ENCODE data around the gene LOXL3. TPM values are rescaled to one million over a fixed set of nuclear protein-coding genes. Genes with fewer than 3 reads are reported as not detected.

The LOXL3 gene
- total and polyA plus RNA-seq, 9 donors, result 2.3 to 8.5 (median 4.4) TPM

GRCh38 chr2:74559912-74560311, 6.2 kb upstream of the LOXL3 start:
- WGBS, 3 donors, result 11 to 19% (median 13%) methylated on average over 5 of the region's 5 CpGs
- DNase-seq, result no peak
- Histone ChIP-seq H3K36me3 (no peaks in the 10 kb centered on the region), H3K4me3 (no peak overlapping the region), H3K27me3 (no peaks in the 10 kb centered on the region), H3K4me1 (ENCODE audit: insufficient read depth) (no peaks in the 10 kb centered on the region), H3K9me3 (no peaks in the 10 kb centered on the region), H3K27ac (no peak overlapping the region)
- no peak for TF ChIP-seq POLR2A (IDR thresholded peaks at IDR 0.05)
- no peak for TF ChIP-seq CTCF (IDR thresholded peaks at IDR 0.05)
- no peak for TF ChIP-seq EP300 (IDR thresholded peaks at IDR 0.05)
- intact Hi-C loops (cut with DNase I), result no loop called here

- H3K4me3 ChIP-seq, result no peak overlapping the region
- no peaks in the 10 kb centered on the region for H3K27me3 ChIP-seq
- H3K9me3 ChIP-seq, result no peaks in the 10 kb centered on the region
- DNase-seq, result no peak
- no peaks in the 10 kb centered on the region for H3K36me3 ChIP-seq
- no peaks in the 10 kb centered on the region for H3K4me1 ChIP-seq (ENCODE audit: insufficient read depth)
- WGBS, 3 donors, result 59 to 66% (median 60%) methylated on average over 7 of the region's 7 CpGs
- intact Hi-C loops (cut with DNase I), result no loop called here
- no peak overlapping the region for H3K27ac ChIP-seq
- TF ChIP-seq POLR2A (IDR thresholded peaks at IDR 0.05), result no peak
- no peak for TF ChIP-seq EP300 (IDR thresholded peaks at IDR 0.05)
Observed at GRCh38 chr2:74558284-74559230, 4.8 kb upstream of the LOXL3 start.

- no peak for DNase-seq
- 88 to 91% (median 90%) methylated on average over 6 of the region's 6 CpGs for WGBS, 3 donors
- intact Hi-C loops (cut with DNase I), result no loop called here
- Histone ChIP-seq H3K9me3 (no peaks in the 10 kb centered on the region), H3K36me3 (no peaks in the 10 kb centered on the region), H3K4me3 (no peak overlapping the region), H3K4me1 (ENCODE audit: insufficient read depth) (peaks cover 5% of the 10 kb centered on the region), H3K27me3 (no peaks in the 10 kb centered on the region), H3K27ac (no peak overlapping the region)
- TF ChIP-seq EP300 (IDR thresholded peaks at IDR 0.05), result no peak
- no peak for TF ChIP-seq CTCF (IDR thresholded peaks at IDR 0.05)
- no peak for TF ChIP-seq POLR2A (IDR thresholded peaks at IDR 0.05)
Observed at GRCh38 chr2:74556831-74557370, 3.2 kb upstream of the LOXL3 start.

GRCh38 chr2:74556159-74556558, 2.4 kb upstream of the LOXL3 start:
- H3K27ac ChIP-seq, result no peak overlapping the region
- TF ChIP-seq POLR2A (IDR thresholded peaks at IDR 0.05) (no peak), EP300 (IDR thresholded peaks at IDR 0.05) (no peak), CTCF (IDR thresholded peaks at IDR 0.05) (no peak)
- intact Hi-C loops (cut with DNase I), result no loop called here
- H3K4me3 ChIP-seq, result no peak overlapping the region
- WGBS, 3 donors, result 90 to 94% (median 90%) methylated on average over 14 of the region's 14 CpGs
- H3K27me3 ChIP-seq, result no peaks in the 10 kb centered on the region
- H3K36me3 ChIP-seq, result no peaks in the 10 kb centered on the region
- DNase-seq, result no peak
- H3K9me3 ChIP-seq, result no peaks in the 10 kb centered on the region
- H3K4me1 ChIP-seq (ENCODE audit: insufficient read depth), result peaks cover 5% of the 10 kb centered on the region
